K562 (cell line): ENCODE measurements around the gene PDE9A. TPM values are rescaled to one million over a fixed set of nuclear protein-coding genes. Genes with fewer than 3 reads are reported as not detected.

Experiments
- ATAC-seq: fragments of 200-7000 bp; cut with Tn5 transposase; 3 replicates; pipeline ENCODE4 v1.9.1; 2020; ENCODE audit warnings: moderate library complexity
- BruUV-seq: library from RNA; stranded (reverse); fragments of 400-500 nt; replicated peaks from 2 replicates; lab custom pipeline; 2021; lab: Mats Ljungman, UMichigan
- CTCF ChIA-PET: fragments of 300-600 bp; formaldehyde crosslinking; extraction: SDS; loops from one replicate; lab custom pipeline; 2021; ENCODE audit warnings: low intra/inter-chr PET ratio; lab: Yijun Ruan, JAX
- POLR2A ChIA-PET: fragments of 300-600, 350-650 bp; sonication (Branson Sonifier 250); formaldehyde crosslinking; extraction: SDS; loops from one replicate; lab custom pipeline; 2021; ENCODE audit warnings: antibody characterized with exemption, inconsistent platforms; lab: Yijun Ruan, JAX
- DNase-seq, 4 experiments: peaks; one replicate each; pipeline versions ENCODE4 v3.0.0 to v3.0.0-alpha.2; 2011 to 2018; ENCODE audit warnings: low spot score in 3 of 4, mixed read lengths in 3 of 4; ENCODE audit errors: extremely low read depth in 1 of 4
- FAIRE-seq: peaks from 2 replicates; lab custom pipeline; 2011; peaks lifted over from hg19 to GRCh38; lab: Jason Lieb, UNC
- H2AFZ ChIP-seq: 2 replicates; pipeline ENCODE4 v1.6.0; 2011; ENCODE audit warnings: low read depth, low read length, control low read depth, inconsistent platforms
- H3K27ac ChIP-seq: fragments of 200-600 bp; 3 replicates; pipeline ENCODE4 v1.8.0; 2011; ENCODE audit warnings: low read depth, mild to moderate bottlenecking, control low read depth, inconsistent platforms, low read length, moderate library complexity, mixed read lengths; ENCODE audit errors: extremely low read depth
- H3K27me3 ChIP-seq, 2 experiments: fragments of 300-600 bp in 1 of 2; 2 replicates in 1 of 2; 3 replicates in 1 of 2; pipeline versions ENCODE4 v1.6.0 to v1.8.0; 2011; ENCODE audit warnings: inconsistent platforms in 2 of 2, low read length in 2 of 2, mild to moderate bottlenecking in 1 of 2, mixed read lengths in 1 of 2, moderate library complexity in 1 of 2; ENCODE audit not compliant: control insufficient read depth in 2 of 2, insufficient read depth in 2 of 2
- H3K36me3 ChIP-seq: fragments of 300-600 bp; 3 replicates; pipeline ENCODE4 v1.8.0; 2011; ENCODE audit warnings: mild to moderate bottlenecking, low read length, inconsistent platforms; ENCODE audit not compliant: control insufficient read depth, insufficient read depth
- H3K4me1 ChIP-seq, 2 experiments: fragments of 200-600 bp in 1 of 2; replicated peaks in 1 of 2; 2 replicates in 1 of 2; 3 replicates in 1 of 2; pipeline versions ENCODE4 v1.5.1 to v1.8.0; 2011; ENCODE audit warnings: inconsistent platforms in 2 of 2, low read length in 2 of 2, mild to moderate bottlenecking in 1 of 2, mixed read lengths in 1 of 2, moderate library complexity in 1 of 2; ENCODE audit not compliant: control insufficient read depth in 2 of 2, insufficient read depth in 2 of 2
- H3K4me2 ChIP-seq: 2 replicates; pipeline ENCODE4 v1.6.1; 2011; ENCODE audit warnings: low read length, control low read depth, inconsistent platforms, mixed read lengths; ENCODE audit not compliant: insufficient read depth
- H3K4me3 ChIP-seq: fragments of 200-600 bp; sonication (generic), shearing (Covaris generic); 2 replicates; pipeline ENCODE4 v1.5.1; 2016; ENCODE audit warnings: control low read depth, inconsistent platforms
- H3K79me2 ChIP-seq: fragments of 200-600 bp; 3 replicates; pipeline ENCODE4 v1.8.0; 2011; ENCODE audit warnings: low read length, inconsistent platforms; ENCODE audit not compliant: control insufficient read depth, insufficient read depth
- H3K9ac ChIP-seq, 2 experiments: 2 replicates each; pipeline versions ENCODE4 v1.6.0 to v1.6.1; 2011; ENCODE audit warnings: low read depth in 2 of 2, low read length in 2 of 2, control low read depth in 1 of 2, inconsistent platforms in 1 of 2, mild to moderate bottlenecking in 1 of 2, mixed read lengths in 1 of 2; ENCODE audit not compliant: insufficient read depth in 1 of 2
- H3K9me1 ChIP-seq: one replicate; pipeline ENCODE4 v1.6.0; 2011; ENCODE audit warnings: inconsistent platforms, mild to moderate bottlenecking, low read length, moderate library complexity; ENCODE audit not compliant: control insufficient read depth, insufficient read depth
- H3K9me3 ChIP-seq: replicated peaks from 2 replicates; pipeline ENCODE4 v1.5.1; 2011; ENCODE audit warnings: low read depth, low read length, inconsistent platforms; ENCODE audit not compliant: control insufficient read depth, insufficient read depth
- H4K20me1 ChIP-seq: replicated peaks from 2 replicates; pipeline ENCODE4 v1.6.1; 2011; ENCODE audit warnings: low read length, inconsistent platforms, mixed read lengths; ENCODE audit not compliant: control insufficient read depth, insufficient read depth
- FOS ChIP-seq: IDR thresholded peaks from 3 replicates; pipeline ENCODE4 v1.6.1; 2011; ENCODE audit not compliant: insufficient read length; ENCODE audit errors: extremely low read depth
- NRF1 ChIP-seq, 2 experiments: fragments of 450-650 bp; IDR thresholded peaks in 1 of 2; conservative IDR thresholded peaks in 1 of 2; 2 replicates each; pipeline ENCODE4 v1.6.1; 2014; ENCODE audit warnings: mild to moderate bottlenecking in 2 of 2
- TCF15 ChIP-seq: fragments of 250-450 bp; sonication (Bioruptor Pico); IDR thresholded peaks from 2 replicates; pipeline ENCODE4 v1.8.0; 2022; ENCODE audit warnings: moderate library complexity, mild to moderate bottlenecking, inconsistent platforms
- ZNF232 ChIP-seq: sonication (generic); formaldehyde crosslinking; IDR thresholded peaks from 2 replicates; pipeline ENCODE4 v1.8.0; 2022; ENCODE audit warnings: mild to moderate bottlenecking, missing genetic modification reagents
- ZNF253 ChIP-seq: fragments of 250-450 bp; sonication (Bioruptor Pico); conservative IDR thresholded peaks from 2 replicates; pipeline ENCODE4 v1.6.1; 2021; ENCODE audit warnings: mild to moderate bottlenecking
- whole genome bisulfite sequencing: fragments of 100-300 bp; shearing (Covaris generic); methylation state at CpG from one replicate; pipeline ENCODE4 v1.1.6; 2016; ENCODE audit warnings: low coverage, mixed read lengths; ENCODE audit not compliant: insufficient coverage; ENCODE audit errors: missing lambda C conversion rate; 5-methylcytosine and 5-hydroxymethylcytosine counted together
- in situ Hi-C: fragments of 300-500 bp; cut with MboI; formaldehyde crosslinking; loops from 4 replicates; pipeline ENCODE4 v1.15.0; 2018; ENCODE audit warnings: inconsistent platforms, mixed read lengths
- intact Hi-C: fragments of 100-400 bp; cut with micrococcal nuclease; formaldehyde crosslinking; loops from 2 replicates; pipeline ENCODE4 v1.14.2; 2022
- polyA plus RNA-seq, 8 experiments: library from polyadenylated mRNA; depleted of rRNA in 4 of 8; stranded (reverse) in 5 of 8; unstranded in 3 of 8; fragments of >200 nt; fragmentation: Nextera tagmentation in 2 of 8; fragmentation: Illumina TruSeq in 1 of 8; extraction: Ambion mirVana in 2 of 8; extraction: Trizol in 1 of 8; gene quantifications; 2 replicates each; pipeline versions ENCODE4 v1.2.1 to v1.2.3, GENCODE V29; 2011 to 2014; ENCODE audit warnings: inconsistent platforms in 1 of 8, missing spikeins in 1 of 8
- total RNA-seq, 7 experiments: library from RNA; depleted of rRNA in 6 of 7; stranded (reverse); fragments of >200 nt in 6 of 7; fragmentation: Illumina TruSeq in 2 of 7; extraction: Trizol in 2 of 7; gene quantifications; 2 replicates each; pipeline versions ENCODE4 v1.2.1 to v1.2.3, GENCODE V29; 2011 to 2021; ENCODE audit warnings: low replicate concordance in 1 of 7
- TF ChIP-seq, protein P1 (sequence below): sonication (generic); formaldehyde crosslinking; IDR thresholded peaks from 2 replicates; pipeline ENCODE4 v1.8.1; 2023; ENCODE audit warnings: missing genetic modification reagents, mild to moderate bottlenecking, borderline replicate concordance
- TF ChIP-seq, protein P2 (sequence below): sonication (generic); formaldehyde crosslinking; IDR thresholded peaks from 2 replicates; pipeline ENCODE4 v1.8.0; 2022; ENCODE audit warnings: mild to moderate bottlenecking, missing genetic modification reagents
- TF ChIP-seq, protein P3 (sequence below): fragments of 450-650 bp; IDR thresholded peaks from 2 replicates; pipeline ENCODE4 v1.6.1; 2017; ENCODE audit warnings: mild to moderate bottlenecking, moderate library complexity

Gene PDE9A
- total and polyA plus RNA-seq, 9 of the 15 experiments (the other 6 are each of a cell fraction or from before 2014, with no cell fraction given) = 0.07 to 0.27 TPM; not detected in 7

GRCh38 chr21:42616941-42617340 is 36.5 kb upstream of the PDE9A start:
- intact Hi-C loops = no loop called here
- Histone ChIP-seq H4K20me1 (peaks cover 5% of the 10 kb centered on the region; the same call in 1 of the 2 replicates), H3K9me3 (no peaks in the 10 kb centered on the region), H3K4me1 (peaks cover 3 to 18% of the 10 kb centered on the region in 2 experiments; a peak in 3 of 5 replicates), H3K4me3 (no peak overlapping the region), H2AFZ (no peak overlapping the region), H3K36me3 (no peaks in the 10 kb centered on the region), H3K79me2 (no peaks in the 10 kb centered on the region), H3K27me3 (peaks cover 36 to 74% of the 10 kb centered on the region in 2 experiments), H3K4me2 (no peak overlapping the region), H3K27ac (no peak overlapping the region), H3K9me1 (no peaks in the 10 kb centered on the region), H3K9ac (no peak overlapping the region)
- ATAC-seq (no peak), DNase-seq (no peak), FAIRE-seq (no peak)
- POLR2A ChIA-PET = interaction anchor here (0.6 to 1.4 kb wide), 2 partner anchors 36 to 156 kb away, joined by 4 to 5 read pairs; no protein-coding TSS in a partner anchor
- in situ Hi-C loops = no loop called here
- CTCF ChIA-PET = no interaction called here
- TF ChIP-seq TCF15 (CRISPR knock-in tag) (no peak), FOS (no peak), NRF1 (conservative IDR thresholded peaks at IDR 0.05 in 1 of 2, IDR thresholded peaks at IDR 0.05 in 1 of 2) (no peak), ZNF253 (CRISPR knock-in tag) (no peak), ZNF232 (CRISPR knock-in tag) (no peak)
- TF ChIP-seq, protein P1, sequence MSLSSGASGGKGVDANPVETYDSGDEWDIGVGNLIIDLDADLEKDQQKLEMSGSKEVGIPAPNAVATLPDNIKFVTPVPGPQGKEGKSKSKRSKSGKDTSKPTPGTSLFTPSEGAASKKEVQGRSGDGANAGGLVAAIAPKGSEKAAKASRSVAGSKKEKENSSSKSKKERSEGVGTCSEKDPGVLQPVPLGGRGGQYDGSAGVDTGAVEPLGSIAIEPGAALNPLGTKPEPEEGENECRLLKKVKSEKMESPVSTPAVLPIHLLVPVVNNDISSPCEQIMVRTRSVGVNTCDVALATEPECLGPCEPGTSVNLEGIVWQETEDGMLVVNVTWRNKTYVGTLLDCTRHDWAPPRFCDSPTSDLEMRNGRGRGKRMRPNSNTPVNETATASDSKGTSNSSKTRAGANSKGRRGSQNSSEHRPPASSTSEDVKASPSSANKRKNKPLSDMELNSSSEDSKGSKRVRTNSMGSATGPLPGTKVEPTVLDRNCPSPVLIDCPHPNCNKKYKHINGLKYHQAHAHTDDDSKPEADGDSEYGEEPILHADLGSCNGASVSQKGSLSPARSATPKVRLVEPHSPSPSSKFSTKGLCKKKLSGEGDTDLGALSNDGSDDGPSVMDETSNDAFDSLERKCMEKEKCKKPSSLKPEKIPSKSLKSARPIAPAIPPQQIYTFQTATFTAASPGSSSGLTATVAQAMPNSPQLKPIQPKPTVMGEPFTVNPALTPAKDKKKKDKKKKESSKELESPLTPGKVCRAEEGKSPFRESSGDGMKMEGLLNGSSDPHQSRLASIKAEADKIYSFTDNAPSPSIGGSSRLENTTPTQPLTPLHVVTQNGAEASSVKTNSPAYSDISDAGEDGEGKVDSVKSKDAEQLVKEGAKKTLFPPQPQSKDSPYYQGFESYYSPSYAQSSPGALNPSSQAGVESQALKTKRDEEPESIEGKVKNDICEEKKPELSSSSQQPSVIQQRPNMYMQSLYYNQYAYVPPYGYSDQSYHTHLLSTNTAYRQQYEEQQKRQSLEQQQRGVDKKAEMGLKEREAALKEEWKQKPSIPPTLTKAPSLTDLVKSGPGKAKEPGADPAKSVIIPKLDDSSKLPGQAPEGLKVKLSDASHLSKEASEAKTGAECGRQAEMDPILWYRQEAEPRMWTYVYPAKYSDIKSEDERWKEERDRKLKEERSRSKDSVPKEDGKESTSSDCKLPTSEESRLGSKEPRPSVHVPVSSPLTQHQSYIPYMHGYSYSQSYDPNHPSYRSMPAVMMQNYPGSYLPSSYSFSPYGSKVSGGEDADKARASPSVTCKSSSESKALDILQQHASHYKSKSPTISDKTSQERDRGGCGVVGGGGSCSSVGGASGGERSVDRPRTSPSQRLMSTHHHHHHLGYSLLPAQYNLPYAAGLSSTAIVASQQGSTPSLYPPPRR = no peak
- TF ChIP-seq, protein P2, sequence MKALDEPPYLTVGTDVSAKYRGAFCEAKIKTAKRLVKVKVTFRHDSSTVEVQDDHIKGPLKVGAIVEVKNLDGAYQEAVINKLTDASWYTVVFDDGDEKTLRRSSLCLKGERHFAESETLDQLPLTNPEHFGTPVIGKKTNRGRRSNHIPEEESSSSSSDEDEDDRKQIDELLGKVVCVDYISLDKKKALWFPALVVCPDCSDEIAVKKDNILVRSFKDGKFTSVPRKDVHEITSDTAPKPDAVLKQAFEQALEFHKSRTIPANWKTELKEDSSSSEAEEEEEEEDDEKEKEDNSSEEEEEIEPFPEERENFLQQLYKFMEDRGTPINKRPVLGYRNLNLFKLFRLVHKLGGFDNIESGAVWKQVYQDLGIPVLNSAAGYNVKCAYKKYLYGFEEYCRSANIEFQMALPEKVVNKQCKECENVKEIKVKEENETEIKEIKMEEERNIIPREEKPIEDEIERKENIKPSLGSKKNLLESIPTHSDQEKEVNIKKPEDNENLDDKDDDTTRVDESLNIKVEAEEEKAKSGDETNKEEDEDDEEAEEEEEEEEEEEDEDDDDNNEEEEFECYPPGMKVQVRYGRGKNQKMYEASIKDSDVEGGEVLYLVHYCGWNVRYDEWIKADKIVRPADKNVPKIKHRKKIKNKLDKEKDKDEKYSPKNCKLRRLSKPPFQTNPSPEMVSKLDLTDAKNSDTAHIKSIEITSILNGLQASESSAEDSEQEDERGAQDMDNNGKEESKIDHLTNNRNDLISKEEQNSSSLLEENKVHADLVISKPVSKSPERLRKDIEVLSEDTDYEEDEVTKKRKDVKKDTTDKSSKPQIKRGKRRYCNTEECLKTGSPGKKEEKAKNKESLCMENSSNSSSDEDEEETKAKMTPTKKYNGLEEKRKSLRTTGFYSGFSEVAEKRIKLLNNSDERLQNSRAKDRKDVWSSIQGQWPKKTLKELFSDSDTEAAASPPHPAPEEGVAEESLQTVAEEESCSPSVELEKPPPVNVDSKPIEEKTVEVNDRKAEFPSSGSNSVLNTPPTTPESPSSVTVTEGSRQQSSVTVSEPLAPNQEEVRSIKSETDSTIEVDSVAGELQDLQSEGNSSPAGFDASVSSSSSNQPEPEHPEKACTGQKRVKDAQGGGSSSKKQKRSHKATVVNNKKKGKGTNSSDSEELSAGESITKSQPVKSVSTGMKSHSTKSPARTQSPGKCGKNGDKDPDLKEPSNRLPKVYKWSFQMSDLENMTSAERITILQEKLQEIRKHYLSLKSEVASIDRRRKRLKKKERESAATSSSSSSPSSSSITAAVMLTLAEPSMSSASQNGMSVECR = no peak
- TF ChIP-seq, protein P3, sequence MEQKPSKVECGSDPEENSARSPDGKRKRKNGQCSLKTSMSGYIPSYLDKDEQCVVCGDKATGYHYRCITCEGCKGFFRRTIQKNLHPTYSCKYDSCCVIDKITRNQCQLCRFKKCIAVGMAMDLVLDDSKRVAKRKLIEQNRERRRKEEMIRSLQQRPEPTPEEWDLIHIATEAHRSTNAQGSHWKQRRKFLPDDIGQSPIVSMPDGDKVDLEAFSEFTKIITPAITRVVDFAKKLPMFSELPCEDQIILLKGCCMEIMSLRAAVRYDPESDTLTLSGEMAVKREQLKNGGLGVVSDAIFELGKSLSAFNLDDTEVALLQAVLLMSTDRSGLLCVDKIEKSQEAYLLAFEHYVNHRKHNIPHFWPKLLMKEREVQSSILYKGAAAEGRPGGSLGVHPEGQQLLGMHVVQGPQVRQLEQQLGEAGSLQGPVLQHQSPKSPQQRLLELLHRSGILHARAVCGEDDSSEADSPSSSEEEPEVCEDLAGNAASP = no peak
- no TSS peak for BruUV-seq
- WGBS = under 1% methylated on average over 20 of the region's 21 CpGs
